Esophagus squamous epithelium (tissue), 5 donors: ENCODE data around the gene BACH1. TPM values are rescaled to one million over a fixed set of nuclear protein-coding genes. Genes with fewer than 3 reads are reported as not detected.
A peak's percentile ranks its signal among the peaks of the same experiment; 100 is the strongest.

ENCODE experiments used
- DNase-seq: peaks from one replicate; lab custom pipeline; 2025; lab: John Stamatoyannopoulos, UW
- H3K27ac ChIP-seq, 4 donors: fragments of 200-600 bp; sonication (generic); one replicate each; pipeline ENCODE4 v1.5.1; 2016 to 2019; ENCODE audit warnings: mild to moderate bottlenecking in 1 of 4
- H3K27me3 ChIP-seq, 4 donors: fragments of 200-600 bp; sonication (generic); 1 replicate in 3 of 4; 2 replicates in 1 of 4; pipeline versions ENCODE4 v1.5.1 to v1.6.0; 2017 to 2021; ENCODE audit warnings: antibody characterized with exemption in 1 of 4
- H3K36me3 ChIP-seq, 3 donors: fragments of 200-600 bp; sonication (generic); one replicate each; pipeline ENCODE4 v1.5.1; 2016 to 2019
- H3K4me1 ChIP-seq, 3 donors: fragments of 200-600 bp; sonication (generic); one replicate each; pipeline ENCODE4 v1.5.1; 2017 to 2019
- H3K4me3 ChIP-seq, 4 donors: fragments of 200-600 bp; sonication (generic); 1 replicate in 3 of 4; 2 replicates in 1 of 4; pipeline ENCODE4 v1.5.1; 2016 to 2019; ENCODE audit warnings: mild to moderate bottlenecking in 2 of 4, moderate library complexity in 1 of 4
- H3K9me3 ChIP-seq, 3 donors: fragments of 200-600 bp; sonication (generic); one replicate each; pipeline ENCODE4 v1.5.1; 2016 to 2019
- POLR2A ChIP-seq, 4 donors: fragments of 450-650 bp; IDR thresholded peaks; one replicate each; pipeline ENCODE4 v1.6.1; 2017; ENCODE audit warnings: antibody characterized with exemption in 4 of 4, mild to moderate bottlenecking in 4 of 4, moderate library complexity in 3 of 4
- WGBS, 2 donors: methylation state at CpG; one replicate each; pipeline ENCODE4 v1.1.5; 2018; 5-methylcytosine and 5-hydroxymethylcytosine counted together
- intact Hi-C: fragments of 100-400 bp; cut with DNase I; formaldehyde crosslinking; loops from one replicate; pipeline ENCODE4 v1.15.0; 2022
- total RNA-seq, 4 donors: library from RNA; depleted of rRNA; stranded (reverse); fragments of >200 nt; gene quantifications; one replicate each; pipeline ENCODE4 v1.1.0, GENCODE V29; 2016
- TF ChIP-seq, protein P1 (sequence below), 6 experiments: fragments of 450-650 bp in 4 of 6; fragments of 200-600 bp in 2 of 6; sonication (generic) in 2 of 6; IDR thresholded peaks; one replicate each; pipeline ENCODE4 v1.5.1; 2016 to 2019; ENCODE audit warnings: antibody characterized with exemption in 6 of 6, mild to moderate bottlenecking in 4 of 6, moderate library complexity in 4 of 6
- donor health status: DM: yes; HTN: yes; CAD: no.

BACH1 gene
- total RNA-seq, 4 donors from 2014 or later = 39.6 to 54.6 (median 44.8) TPM

DNA sequence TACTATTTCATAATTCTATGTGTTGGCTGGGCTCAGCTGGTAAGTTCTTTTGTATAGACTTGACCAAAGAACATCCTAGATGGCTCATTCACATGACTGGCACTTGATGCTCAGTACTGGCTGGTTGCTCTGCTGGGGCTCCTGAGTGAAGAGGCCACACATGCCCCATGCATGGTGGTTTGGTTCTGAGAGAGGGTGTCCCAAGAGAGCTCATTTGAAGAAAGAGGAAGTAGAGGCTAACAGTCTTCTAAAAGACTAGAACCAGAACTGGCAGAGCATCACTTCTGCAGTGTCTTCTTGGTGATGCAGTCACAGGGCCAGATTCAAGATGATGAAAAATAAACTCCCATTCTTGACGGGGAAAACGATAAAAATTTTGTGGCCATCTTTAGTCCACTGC is 5.2 kb upstream of the BACH1 start:
- Histone ChIP-seq H3K4me3 (no peak overlapping the region), H3K4me1 (peaks cover 0 to 27% (median 7%) of the 10 kb centered on the region in 3 donors), H3K36me3 (no peaks in the 10 kb centered on the region), H3K27me3 (no peaks in the 10 kb centered on the region), H3K27ac (no peak overlapping the region), H3K9me3 (no peaks in the 10 kb centered on the region)
- WGBS, 2 donors = 79 to 90% methylated on average over 2 of the region's 2 CpGs
- DNase-seq = no peak
- TF ChIP-seq, protein P1, sequence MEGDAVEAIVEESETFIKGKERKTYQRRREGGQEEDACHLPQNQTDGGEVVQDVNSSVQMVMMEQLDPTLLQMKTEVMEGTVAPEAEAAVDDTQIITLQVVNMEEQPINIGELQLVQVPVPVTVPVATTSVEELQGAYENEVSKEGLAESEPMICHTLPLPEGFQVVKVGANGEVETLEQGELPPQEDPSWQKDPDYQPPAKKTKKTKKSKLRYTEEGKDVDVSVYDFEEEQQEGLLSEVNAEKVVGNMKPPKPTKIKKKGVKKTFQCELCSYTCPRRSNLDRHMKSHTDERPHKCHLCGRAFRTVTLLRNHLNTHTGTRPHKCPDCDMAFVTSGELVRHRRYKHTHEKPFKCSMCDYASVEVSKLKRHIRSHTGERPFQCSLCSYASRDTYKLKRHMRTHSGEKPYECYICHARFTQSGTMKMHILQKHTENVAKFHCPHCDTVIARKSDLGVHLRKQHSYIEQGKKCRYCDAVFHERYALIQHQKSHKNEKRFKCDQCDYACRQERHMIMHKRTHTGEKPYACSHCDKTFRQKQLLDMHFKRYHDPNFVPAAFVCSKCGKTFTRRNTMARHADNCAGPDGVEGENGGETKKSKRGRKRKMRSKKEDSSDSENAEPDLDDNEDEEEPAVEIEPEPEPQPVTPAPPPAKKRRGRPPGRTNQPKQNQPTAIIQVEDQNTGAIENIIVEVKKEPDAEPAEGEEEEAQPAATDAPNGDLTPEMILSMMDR (IDR thresholded peaks at IDR 0.05) = no peak
- no peak for TF ChIP-seq POLR2A (IDR thresholded peaks at IDR 0.05)
- intact Hi-C loops = no loop called here

DNA sequence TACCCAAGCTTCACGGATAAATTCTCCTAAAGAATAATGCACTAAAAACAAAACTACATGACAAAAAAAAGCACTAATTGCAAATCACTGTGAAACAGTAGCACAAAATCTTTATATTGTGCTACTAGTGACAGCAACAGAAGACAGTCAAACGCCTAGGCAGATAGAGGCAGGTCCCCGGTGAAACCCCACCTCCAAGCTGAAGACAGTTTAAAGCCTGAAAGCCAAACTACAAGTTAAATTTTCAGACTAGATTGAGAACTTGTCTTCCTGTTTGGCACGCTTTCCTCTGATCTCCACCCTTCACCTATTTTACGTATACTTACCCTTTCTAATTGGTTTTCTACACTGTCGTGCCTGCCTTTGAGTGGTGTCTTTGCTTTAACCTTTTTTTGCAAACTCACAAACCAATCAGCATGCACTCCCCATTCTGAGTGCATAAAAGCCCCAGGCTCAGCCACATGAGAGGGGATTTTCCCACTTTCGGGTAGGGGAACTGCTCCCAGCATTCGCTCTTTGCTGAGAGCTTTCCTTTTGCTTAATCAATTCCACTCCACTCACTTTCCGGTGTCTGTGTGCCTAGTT is 3.6 kb upstream of the BACH1 start:
- WGBS, 2 donors = 53 to 62% methylated on average over 8 to 9 of the region's 9 CpGs
- H3K4me1 ChIP-seq = peaks cover 0 to 22% (median 7%) of the 10 kb centered on the region in 3 donors

DNA sequence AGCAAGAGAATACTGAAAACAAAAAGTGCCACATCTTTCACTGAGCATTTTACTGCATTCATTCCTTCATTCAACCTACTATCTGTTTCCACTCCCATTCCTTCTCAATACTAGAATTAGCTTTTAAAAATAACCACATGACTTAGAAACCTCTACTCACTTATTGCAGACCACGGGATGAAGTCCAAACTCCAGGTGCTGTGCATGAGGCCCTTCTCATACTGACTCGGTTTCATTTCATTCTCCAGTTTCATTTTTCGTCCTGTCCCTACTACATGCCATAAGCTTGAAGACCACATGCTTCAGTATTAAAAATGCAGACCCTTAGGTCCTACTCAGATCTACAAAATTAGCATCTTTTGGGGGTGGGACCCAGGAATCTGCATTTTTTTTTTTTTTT is 2.3 kb upstream of the BACH1 start:
- TF ChIP-seq, protein P1 (IDR thresholded peaks at IDR 0.05) = no peak
- no peak for TF ChIP-seq POLR2A (IDR thresholded peaks at IDR 0.05)

More for the DNA sequence above, 3.6 kb upstream of the BACH1 start:
- H3K9me3 ChIP-seq = no peaks in the 10 kb centered on the region
- TF ChIP-seq POLR2A (IDR thresholded peaks at IDR 0.05) = no peak
- TF ChIP-seq, protein P1 (IDR thresholded peaks at IDR 0.05) = no peak
- H3K36me3 ChIP-seq = no peaks in the 10 kb centered on the region
- peak overlapping the region in 1 of 4 donors; percentile 5 for H3K4me3 ChIP-seq
- intact Hi-C loops = loop anchor here (5.0 kb wide), 1 partner anchor 133 kb away; no protein-coding TSS in a partner anchor
- DNase-seq = no peak
- no peak overlapping the region for H3K27ac ChIP-seq
- no peaks in the 10 kb centered on the region for H3K27me3 ChIP-seq

DNA sequence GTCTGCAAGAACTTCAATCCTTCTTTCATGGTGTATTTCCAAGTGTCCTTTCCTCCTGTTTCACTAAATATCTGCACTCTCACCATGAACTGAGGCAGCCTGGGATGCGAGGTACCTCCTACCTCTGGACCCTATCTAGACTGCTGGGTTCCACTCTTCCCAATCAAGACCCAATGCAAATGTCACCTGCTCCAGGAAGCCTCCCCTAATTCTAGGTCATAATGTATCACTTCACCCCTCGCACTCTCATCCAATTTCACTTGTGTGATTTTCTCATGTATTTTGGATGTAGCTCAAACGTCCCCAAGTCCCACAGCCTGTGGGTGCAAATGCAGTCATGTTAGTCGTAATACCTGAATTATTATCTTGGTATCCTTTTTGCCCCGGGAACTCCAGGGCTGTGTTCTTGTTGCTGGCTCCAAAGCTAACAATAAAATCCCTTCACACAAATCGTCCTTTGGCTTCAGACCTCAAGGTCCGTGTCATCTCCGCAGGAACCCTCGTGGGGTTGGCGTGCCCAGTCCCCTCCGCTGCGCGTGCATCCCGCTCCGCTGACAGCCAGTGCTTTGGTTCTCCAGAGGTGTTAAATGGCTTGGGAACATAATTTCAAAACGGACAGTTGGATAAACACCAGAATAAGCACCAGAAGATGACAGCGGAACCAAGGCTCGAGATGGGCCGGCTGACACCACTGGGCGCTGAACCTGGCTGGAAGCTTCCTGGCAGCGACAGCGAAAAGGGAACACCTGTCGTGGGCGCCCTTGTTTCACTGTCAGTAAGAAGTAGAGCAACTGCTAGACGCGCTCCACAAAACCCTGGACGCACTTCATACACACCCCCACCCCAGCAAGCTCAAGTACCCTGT is 1.0 kb upstream of the BACH1 start:
- H3K4me3 ChIP-seq = peak overlapping the region; percentile 73 to 99 (median 96)
- 63 to 67% methylated on average over 8 to 17 of the region's 27 CpGs for WGBS, 2 donors
- no peaks in the 10 kb centered on the region for H3K36me3 ChIP-seq
- no peaks in the 10 kb centered on the region for H3K27me3 ChIP-seq
- TF ChIP-seq, protein P1 (IDR thresholded peaks at IDR 0.05) = no peak
- TF ChIP-seq POLR2A (IDR thresholded peaks at IDR 0.05) = no peak
- intact Hi-C loops = loop anchor here (5.0 kb wide), 1 partner anchor 135 kb away; no protein-coding TSS in a partner anchor
- H3K4me1 ChIP-seq = peaks cover 14 to 46% (median 15%) of the 10 kb centered on the region in 3 donors
- no peaks in the 10 kb centered on the region for H3K9me3 ChIP-seq
- peak overlapping the region; percentile 60 to 100 (median 100) for H3K27ac ChIP-seq
- DNase-seq = no peak

More for the DNA sequence above, 2.3 kb upstream of the BACH1 start:
- Histone ChIP-seq H3K27me3 (no peaks in the 10 kb centered on the region), H3K9me3 (no peaks in the 10 kb centered on the region), H3K4me1 (peaks cover 9 to 33% (median 10%) of the 10 kb centered on the region in 3 donors), H3K27ac (no peak overlapping the region), H3K36me3 (no peaks in the 10 kb centered on the region), H3K4me3 (no peak overlapping the region)
- no peak for DNase-seq
- intact Hi-C loops = loop anchor here (5.0 kb wide), 1 partner anchor 134 kb away; no protein-coding TSS in a partner anchor
- 77 to 85% methylated on average over 3 of the region's 3 CpGs for WGBS, 2 donors
